GM12875 (cell line): ENCODE measurements around the gene GABPB1.
"Not testable (repeated sequence)": the region's sequence is repeated elsewhere in the genome, so short reads cannot be mapped to it uniquely, and the experiment has no call there.

ENCODE experiments used
- H3K4me3 ChIP-seq: one replicate; pipeline ENCODE4 v1.5.1; 2011; ENCODE audit warnings: low read depth, low read length, control low read depth
- CTCF ChIP-seq: IDR thresholded peaks from 2 replicates; pipeline ENCODE4 v1.5.1; 2011; ENCODE audit warnings: low read depth, mild to moderate bottlenecking, control low read depth, inconsistent platforms, low read length, moderate library complexity, borderline replicate concordance; ENCODE audit not compliant: insufficient read depth

The GABPB1 gene

GRCh38 chr15:50354838-50355618 is at the start of gene GABPB1:
GABPB1 (minus strand) TSS chr15:50355198; CDS start chr15:50309798, 45,400 bp downstream.
- TF ChIP-seq CTCF, result no peak
- H3K4me3 ChIP-seq, result peak within 1 kb of the TSS; percentile 97

- H3K4me3 ChIP-seq, result not testable (repeated sequence)
Observed at GRCh38 chr15:50391561-50391960, 36.6 kb upstream of the GABPB1 start.

DNA sequence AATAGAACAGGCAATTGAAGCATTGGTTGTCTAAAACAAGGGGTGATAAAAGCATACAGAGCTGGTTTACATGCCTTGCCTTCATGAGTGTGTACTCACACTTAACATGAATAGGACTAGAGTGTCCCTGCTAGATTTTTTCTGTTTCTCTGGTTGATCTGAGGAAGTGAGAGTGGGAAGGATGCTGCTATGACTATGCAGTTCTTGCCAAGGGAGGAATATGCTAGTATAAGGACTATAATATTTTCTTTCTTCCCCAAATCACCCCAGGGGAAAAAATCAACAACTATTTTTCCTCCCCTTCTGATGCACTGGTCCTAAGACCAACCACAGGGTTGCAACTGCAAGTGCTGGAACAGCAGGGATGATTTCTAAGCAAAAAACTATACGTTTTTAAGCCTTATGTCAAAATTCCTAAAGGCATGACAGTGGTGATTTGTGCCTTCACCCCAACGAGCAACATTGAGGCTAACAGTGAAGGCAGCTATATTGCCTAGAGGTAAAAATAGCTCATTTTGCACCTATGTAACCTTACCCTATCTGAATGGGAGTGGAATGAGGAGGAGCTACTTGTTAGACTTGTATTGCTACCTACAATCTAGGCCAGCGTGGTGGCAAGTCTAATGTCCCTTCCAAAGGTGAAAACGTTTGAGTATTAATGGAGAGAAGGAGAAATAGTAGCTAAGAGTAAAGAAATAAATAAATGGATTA is 35.7 kb upstream of the GABPB1 start:
- H3K4me3 ChIP-seq, result no peak overlapping the region
- no peak for TF ChIP-seq CTCF

- not testable (repeated sequence) for H3K4me3 ChIP-seq
Observed at GRCh38 chr15:50382408-50382807, 27.4 kb upstream of the GABPB1 start.

DNA sequence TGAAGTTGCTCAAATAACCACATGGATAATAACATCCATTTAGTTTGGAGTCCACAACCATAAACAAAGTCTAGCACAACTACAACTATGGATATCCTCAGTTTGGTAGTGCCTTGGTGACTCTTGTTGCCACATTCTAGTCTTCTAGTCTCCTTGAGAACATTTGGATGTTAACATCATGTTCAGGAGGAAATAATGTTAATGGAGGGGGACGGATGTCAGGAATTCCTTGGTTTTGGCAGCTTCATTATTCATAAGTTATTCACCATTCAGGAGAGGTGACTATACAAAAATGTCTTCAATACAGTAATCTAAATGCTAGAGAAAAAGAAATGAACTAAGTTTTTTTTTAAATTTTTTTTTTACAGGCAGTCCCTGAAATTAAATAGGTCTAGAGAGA is 26.4 kb upstream of the GABPB1 start:
- TF ChIP-seq CTCF, result no peak
- no peak overlapping the region for H3K4me3 ChIP-seq

- TF ChIP-seq CTCF, result no peak
- H3K4me3 ChIP-seq, result no peak overlapping the region
Observed at GRCh38 chr15:50380089-50380488, 25.1 kb upstream of the GABPB1 start.

GRCh38 chr15:50379413-50379812 is 24.4 kb upstream of the GABPB1 start:
- not testable (repeated sequence) for H3K4me3 ChIP-seq

- H3K4me3 ChIP-seq, result no peak overlapping the region
- no peak for TF ChIP-seq CTCF
Observed at GRCh38 chr15:50378776-50379175, 23.8 kb upstream of the GABPB1 start.
